ENCODE results near the gene RIC1.
A peak's percentile ranks its signal among the peaks of the same experiment; 100 is the strongest.

Gene RIC1

DNA sequence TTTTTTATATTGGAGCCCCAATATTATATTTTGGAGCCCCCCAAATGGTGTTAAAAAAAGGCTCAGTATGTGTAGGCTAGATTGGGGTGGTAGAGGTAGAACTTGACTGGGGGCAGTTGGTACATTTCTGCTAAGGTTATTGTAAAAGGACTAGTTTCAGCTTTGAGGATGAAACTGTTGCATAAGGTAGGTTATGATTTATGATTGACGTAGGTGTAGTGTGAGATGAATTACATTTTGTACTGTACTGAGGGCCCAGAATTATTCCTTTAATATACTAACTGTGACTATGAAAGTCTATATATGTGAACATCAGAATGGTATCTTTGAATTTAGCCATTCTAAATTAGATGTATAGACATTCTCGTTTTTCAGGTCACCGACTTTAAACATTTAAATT lies 3.6 kb downstream of the RIC1 start:
- Histone ChIP-seq H3K79me2 (ENCODE audit: insufficient read depth, low read length) (peaks cover 84% of the 10 kb centered on the region), H3K9me3 (ENCODE audit: low read length) (peaks cover 23% of the 10 kb centered on the region), H3K4me1 (ENCODE audit: insufficient read depth, low read length, severe bottlenecking) (peaks cover 32% of the 10 kb centered on the region), H2AFZ (ENCODE audit: low read length) (no peak overlapping the region), H3K27me3 (ENCODE audit: insufficient read depth, low read length) (no peaks in the 10 kb centered on the region), H3K4me2 (ENCODE audit: low read length) (peak overlapping the region; percentile 95), H3F3A (ENCODE audit: insufficient read depth, low read length) (peaks cover 6% of the 10 kb centered on the region; the same call in 1 of the 2 replicates), H3K9ac (ENCODE audit: low read length) (peak overlapping the region; percentile 40; the same call in 1 of the 2 replicates), H3K27ac (ENCODE audit: low read depth, low read length, poor library complexity, severe bottlenecking) (peak overlapping the region; percentile 49), H4K20me1 (ENCODE audit: insufficient read depth, low read length) (no peaks in the 10 kb centered on the region; the same call in 1 of the 2 replicates), H3K36me3 (ENCODE audit: insufficient read depth, low read length) (peaks cover 39% of the 10 kb centered on the region), H3K9me2 (ENCODE audit: low read depth, low read length) (no peaks in the 10 kb centered on the region), H3K4me3 (ENCODE audit: low read depth, low read length, poor library complexity, severe bottlenecking) (peak overlapping the region; percentile 68)
- TF ChIP-seq EZH2 (IDR thresholded peaks at IDR 0.05; ENCODE audit: borderline replicate concordance, low read length): no peak
- TF ChIP-seq, protein P1, sequence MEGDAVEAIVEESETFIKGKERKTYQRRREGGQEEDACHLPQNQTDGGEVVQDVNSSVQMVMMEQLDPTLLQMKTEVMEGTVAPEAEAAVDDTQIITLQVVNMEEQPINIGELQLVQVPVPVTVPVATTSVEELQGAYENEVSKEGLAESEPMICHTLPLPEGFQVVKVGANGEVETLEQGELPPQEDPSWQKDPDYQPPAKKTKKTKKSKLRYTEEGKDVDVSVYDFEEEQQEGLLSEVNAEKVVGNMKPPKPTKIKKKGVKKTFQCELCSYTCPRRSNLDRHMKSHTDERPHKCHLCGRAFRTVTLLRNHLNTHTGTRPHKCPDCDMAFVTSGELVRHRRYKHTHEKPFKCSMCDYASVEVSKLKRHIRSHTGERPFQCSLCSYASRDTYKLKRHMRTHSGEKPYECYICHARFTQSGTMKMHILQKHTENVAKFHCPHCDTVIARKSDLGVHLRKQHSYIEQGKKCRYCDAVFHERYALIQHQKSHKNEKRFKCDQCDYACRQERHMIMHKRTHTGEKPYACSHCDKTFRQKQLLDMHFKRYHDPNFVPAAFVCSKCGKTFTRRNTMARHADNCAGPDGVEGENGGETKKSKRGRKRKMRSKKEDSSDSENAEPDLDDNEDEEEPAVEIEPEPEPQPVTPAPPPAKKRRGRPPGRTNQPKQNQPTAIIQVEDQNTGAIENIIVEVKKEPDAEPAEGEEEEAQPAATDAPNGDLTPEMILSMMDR (IDR thresholded peaks at IDR 0.05; ENCODE audit: low read length): no peak

DNA sequence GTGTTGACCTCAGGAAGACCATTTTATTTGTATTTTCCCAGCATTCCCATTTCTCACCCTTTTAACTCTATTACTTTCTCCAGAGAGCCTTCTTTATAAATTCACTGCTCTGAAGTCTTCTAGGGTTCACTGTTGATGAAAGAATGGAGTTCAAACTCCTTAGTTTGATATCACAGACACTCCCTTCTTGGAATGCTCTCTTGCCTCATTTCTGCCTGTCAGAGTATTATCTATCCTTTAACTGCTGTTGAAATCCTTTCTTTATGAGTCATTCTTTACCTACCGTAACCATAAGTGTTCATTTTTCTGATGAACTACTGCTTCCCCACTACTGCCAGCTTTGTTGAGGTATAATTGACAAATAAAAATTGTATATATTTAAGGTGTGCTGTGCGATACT lies 4.3 kb downstream of the RIC1 start:
- Histone ChIP-seq H4K20me1 (ENCODE audit: insufficient read depth, low read length) (no peaks in the 10 kb centered on the region; the same call in 1 of the 2 replicates), H3K79me2 (ENCODE audit: insufficient read depth, low read length) (peaks cover 91% of the 10 kb centered on the region), H3K4me2 (ENCODE audit: low read length) (peak overlapping the region; percentile 95), H3K27ac (ENCODE audit: low read depth, low read length, poor library complexity, severe bottlenecking) (no peak overlapping the region), H3K9me2 (ENCODE audit: low read depth, low read length) (no peaks in the 10 kb centered on the region), H2AFZ (ENCODE audit: low read length) (no peak overlapping the region), H3K9me3 (ENCODE audit: low read length) (peaks cover 24% of the 10 kb centered on the region), H3K9ac (ENCODE audit: low read length) (no peak overlapping the region), H3K27me3 (ENCODE audit: insufficient read depth, low read length) (no peaks in the 10 kb centered on the region), H3K36me3 (ENCODE audit: insufficient read depth, low read length) (peaks cover 46% of the 10 kb centered on the region), H3K4me1 (ENCODE audit: insufficient read depth, low read length, severe bottlenecking) (peaks cover 26% of the 10 kb centered on the region), H3K4me3 (ENCODE audit: low read depth, low read length, poor library complexity, severe bottlenecking) (no peak overlapping the region), H3F3A (ENCODE audit: insufficient read depth, low read length) (no peaks in the 10 kb centered on the region)
- no peak for TF ChIP-seq EZH2 (IDR thresholded peaks at IDR 0.05; ENCODE audit: borderline replicate concordance, low read length)
- TF ChIP-seq, protein P1 (IDR thresholded peaks at IDR 0.05; ENCODE audit: low read length): no peak

DNA sequence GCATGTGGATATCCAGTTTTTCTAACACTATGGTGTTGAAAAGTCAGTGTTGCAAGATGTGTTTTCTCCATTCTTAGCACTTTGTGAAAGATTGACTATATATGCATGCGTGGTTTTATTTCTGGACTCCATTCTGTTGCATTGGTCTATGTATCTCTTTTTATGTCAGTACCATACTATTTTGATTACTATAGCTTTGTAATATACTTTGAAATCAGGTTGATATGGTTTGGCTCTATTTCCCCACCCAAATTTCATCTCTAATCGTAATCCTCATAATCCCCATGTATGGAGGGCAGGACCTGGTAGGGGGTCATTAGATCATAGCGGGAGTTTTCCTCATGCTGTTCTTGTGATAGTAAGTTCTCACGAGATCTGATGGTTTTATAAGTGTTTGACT lies 6.5 kb downstream of the RIC1 start:
- H3K79me2 ChIP-seq (ENCODE audit: insufficient read depth, low read length): peaks cover 100% of the 10 kb centered on the region
- H3K27me3 ChIP-seq (ENCODE audit: insufficient read depth, low read length): no peaks in the 10 kb centered on the region
- peaks cover 34% of the 10 kb centered on the region for H3K9me3 ChIP-seq (ENCODE audit: low read length)
- H3F3A ChIP-seq (ENCODE audit: insufficient read depth, low read length): no peaks in the 10 kb centered on the region
- no peak overlapping the region for H2AFZ ChIP-seq (ENCODE audit: low read length)
- H3K9me2 ChIP-seq (ENCODE audit: low read depth, low read length): no peaks in the 10 kb centered on the region
- H3K4me1 ChIP-seq (ENCODE audit: insufficient read depth, low read length, severe bottlenecking): peaks cover 26% of the 10 kb centered on the region
- TF ChIP-seq EZH2 (IDR thresholded peaks at IDR 0.05; ENCODE audit: borderline replicate concordance, low read length): no peak
- TF ChIP-seq, protein P1 (IDR thresholded peaks at IDR 0.05; ENCODE audit: low read length): no peak
- H3K4me3 ChIP-seq (ENCODE audit: low read depth, low read length, poor library complexity, severe bottlenecking): no peak overlapping the region
- no peak overlapping the region for H3K4me2 ChIP-seq (ENCODE audit: low read length)
- H3K9ac ChIP-seq (ENCODE audit: low read length): no peak overlapping the region
- no peak overlapping the region for H3K27ac ChIP-seq (ENCODE audit: low read depth, low read length, poor library complexity, severe bottlenecking)
- peaks cover 2% of the 10 kb centered on the region; the same call in 1 of the 2 replicates for H4K20me1 ChIP-seq (ENCODE audit: insufficient read depth, low read length)
- peaks cover 67% of the 10 kb centered on the region for H3K36me3 ChIP-seq (ENCODE audit: insufficient read depth, low read length)
